Measurements from ENCODE around the gene LRG1. TPM values are rescaled to one million over a fixed set of nuclear protein-coding genes. Genes with fewer than 3 reads are reported as not detected.

LRG1 gene
- total and polyA plus RNA-seq, 2 of the 13 experiments (the other 11 are each of a cell fraction or from before 2014, with no cell fraction given): 12.0 to 39.3 TPM

DNA sequence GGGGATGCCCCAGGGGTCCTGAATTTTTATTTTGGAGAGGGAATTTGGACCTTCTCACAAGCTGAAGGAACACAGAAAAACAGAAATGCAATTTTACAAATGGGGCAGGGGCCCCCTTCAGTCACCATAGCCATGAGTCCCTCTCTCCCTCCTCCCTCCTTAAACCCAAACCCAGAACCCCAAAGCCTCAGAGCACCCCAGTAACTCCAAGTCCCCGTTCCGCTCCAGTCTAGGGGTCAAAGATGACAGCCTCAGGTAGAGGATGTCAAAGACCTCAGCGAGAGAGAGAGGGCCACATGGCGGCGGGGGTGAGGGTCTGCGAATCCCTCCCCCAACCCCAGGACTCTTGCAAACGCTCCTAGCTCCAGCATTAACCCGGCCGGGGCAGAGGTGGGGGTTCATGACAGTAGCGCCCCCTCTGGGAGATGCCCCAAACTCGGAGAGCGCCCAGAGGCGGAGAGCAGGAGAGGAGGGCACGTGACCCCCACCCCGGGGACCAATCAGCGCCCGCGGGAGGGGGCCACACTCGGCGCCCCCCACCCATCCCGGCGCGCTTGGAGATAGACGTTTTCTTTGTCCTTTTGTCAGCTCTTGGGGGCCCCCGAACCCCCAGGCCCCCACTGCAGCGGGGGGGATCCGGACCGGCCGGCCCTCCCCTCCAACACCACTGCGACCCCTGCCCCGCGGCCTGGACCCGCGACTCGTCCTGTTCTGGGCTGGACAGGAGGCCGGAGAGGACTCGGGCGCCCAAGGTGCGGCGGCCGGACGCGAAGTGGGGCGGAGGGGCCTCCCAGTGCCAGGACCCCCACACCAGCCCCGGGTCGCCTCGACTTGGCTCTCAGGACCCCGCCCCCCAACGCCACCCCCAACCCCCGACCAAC lies 40.4 kb upstream of the LRG1 start (continued):
- TF ChIP-seq, protein P1, sequence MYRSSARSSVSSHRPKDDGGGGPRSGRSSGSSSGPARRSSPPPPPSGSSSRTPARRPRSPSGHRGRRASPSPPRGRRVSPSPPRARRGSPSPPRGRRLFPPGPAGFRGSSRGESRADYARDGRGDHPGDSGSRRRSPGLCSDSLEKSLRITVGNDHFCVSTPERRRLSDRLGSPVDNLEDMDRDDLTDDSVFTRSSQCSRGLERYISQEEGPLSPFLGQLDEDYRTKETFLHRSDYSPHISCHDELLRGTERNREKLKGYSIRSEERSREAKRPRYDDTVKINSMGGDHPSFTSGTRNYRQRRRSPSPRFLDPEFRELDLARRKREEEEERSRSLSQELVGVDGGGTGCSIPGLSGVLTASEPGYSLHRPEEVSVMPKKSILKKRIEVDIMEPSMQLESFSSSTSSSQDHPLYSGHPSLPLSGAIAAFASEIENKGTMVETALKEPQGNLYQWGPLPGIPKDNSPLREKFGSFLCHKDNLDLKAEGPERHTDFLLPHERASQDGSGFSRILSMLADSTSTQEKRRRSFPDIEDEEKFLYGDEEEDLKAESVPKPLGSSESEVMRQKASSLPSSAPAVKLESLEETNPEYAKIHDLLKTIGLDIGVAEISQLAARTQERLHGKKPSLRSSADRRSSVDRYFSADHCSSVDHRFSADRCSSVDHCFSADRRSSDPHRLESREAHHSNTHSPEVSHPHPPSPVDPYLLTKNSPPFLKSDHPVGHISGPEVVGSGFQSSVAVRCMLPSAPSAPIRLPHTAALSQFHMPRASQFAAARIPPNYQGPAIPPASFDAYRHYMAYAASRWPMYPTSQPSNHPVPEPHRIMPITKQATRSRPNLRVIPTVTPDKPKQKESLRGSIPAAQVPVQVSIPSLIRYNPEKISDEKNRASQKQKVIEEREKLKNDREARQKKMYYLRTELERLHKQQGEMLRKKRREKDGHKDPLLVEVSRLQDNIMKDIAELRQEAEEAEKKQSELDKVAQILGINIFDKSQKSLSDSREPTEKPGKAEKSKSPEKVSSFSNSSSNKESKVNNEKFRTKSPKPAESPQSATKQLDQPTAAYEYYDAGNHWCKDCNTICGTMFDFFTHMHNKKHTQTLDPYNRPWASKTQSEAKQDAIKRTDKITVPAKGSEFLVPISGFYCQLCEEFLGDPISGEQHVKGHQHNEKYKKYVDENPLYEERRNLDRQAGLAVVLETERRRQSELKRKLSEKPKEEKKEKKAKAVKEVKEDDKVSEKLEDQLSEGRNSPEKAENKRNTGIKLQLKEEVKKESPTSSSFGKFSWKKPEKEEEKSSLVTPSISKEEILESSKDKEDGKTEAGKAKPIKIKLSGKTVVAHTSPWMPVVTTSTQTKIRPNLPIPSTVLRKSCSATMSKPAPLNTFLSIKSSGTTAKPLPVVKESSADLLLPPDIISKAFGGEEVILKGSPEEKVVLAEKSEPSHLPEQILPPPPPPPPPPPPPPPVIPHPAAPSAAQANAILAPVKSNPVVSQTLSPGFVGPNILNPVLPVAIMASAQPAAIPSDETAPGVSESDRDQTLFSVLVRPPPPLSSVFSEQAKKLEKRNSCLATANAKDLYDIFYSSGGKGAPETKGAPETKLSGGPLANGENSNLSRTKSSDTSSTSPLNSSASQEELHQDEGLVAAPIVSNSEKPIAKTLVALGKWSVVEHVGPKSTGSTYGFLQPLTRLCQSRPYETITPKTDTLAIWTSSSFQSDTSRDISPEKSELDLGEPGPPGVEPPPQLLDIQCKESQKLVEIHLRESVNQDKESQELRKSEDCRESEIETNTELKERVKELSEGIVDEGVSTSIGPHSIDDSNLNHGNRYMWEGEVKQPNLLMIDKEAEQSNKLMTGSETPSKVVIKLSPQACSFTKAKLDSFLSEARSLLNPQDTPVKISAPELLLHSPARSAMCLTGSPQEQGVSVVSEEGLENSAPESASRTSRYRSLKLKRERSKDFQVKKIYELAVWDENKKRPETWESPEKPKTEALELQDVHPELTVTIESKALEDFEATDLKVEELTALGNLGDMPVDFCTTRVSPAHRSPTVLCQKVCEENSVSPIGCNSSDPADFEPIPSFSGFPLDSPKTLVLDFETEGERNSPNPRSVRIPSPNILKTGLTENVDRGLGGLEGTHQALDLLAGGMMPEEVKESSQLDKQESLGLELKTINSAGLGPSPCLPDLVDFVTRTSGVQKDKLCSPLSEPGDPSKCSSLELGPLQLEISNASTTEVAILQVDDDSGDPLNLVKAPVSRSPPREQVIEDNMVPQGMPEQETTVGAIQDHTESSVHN (CRISPR knock-in tag; IDR thresholded peaks at IDR 0.05): no peak
- TF ChIP-seq GPBP1L1 (CRISPR knock-in tag; IDR thresholded peaks at IDR 0.05): no peak
- TF ChIP-seq, protein P2, sequence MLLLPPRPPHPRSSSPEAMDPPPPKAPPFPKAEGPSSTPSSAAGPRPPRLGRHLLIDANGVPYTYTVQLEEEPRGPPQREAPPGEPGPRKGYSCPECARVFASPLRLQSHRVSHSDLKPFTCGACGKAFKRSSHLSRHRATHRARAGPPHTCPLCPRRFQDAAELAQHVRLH (CRISPR knock-in tag; IDR thresholded peaks at IDR 0.05; ENCODE audit: borderline replicate concordance, low read depth): peak; percentile 75; the same call in 1 of the 2 replicates
- TF ChIP-seq ZNF205 (CRISPR knock-in tag; IDR thresholded peaks at IDR 0.05): no peak
- no peak for TF ChIP-seq RBM22 (optimal IDR thresholded peaks at IDR 0.05; ENCODE audit: low read length)
- no peak for TF ChIP-seq ZNF609 (CRISPR knock-in tag; IDR thresholded peaks at IDR 0.05; ENCODE audit: borderline replicate concordance)
- no peak for TF ChIP-seq ZNF501 (CRISPR knock-in tag; IDR thresholded peaks at IDR 0.05)
- peak; percentile 84 for TF ChIP-seq NFYB (CRISPR knock-in tag; IDR thresholded peaks at IDR 0.05)
- no peak for TF ChIP-seq ZNF234 (CRISPR knock-in tag; conservative IDR thresholded peaks at IDR 0.05)
- no peak for TF ChIP-seq ZNF761 (CRISPR knock-in tag; conservative IDR thresholded peaks at IDR 0.05)
- TF ChIP-seq ZNF138 (CRISPR knock-in tag; IDR thresholded peaks at IDR 0.05; ENCODE audit: low read depth): no peak
- TF ChIP-seq ATF7-NPFF (CRISPR knock-in tag; IDR thresholded peaks at IDR 0.05; ENCODE audit: low read depth): no peak
